CD4-positive, alpha-beta T cell treated with Interleukin-15 for 4 hours (primary cell): ENCODE data around the gene POU6F2.

Source experiments
- DNase-seq: peaks from one replicate; pipeline ENCODE4 v3.0.0-alpha.2; 2020; ENCODE audit warnings: low spot score

Gene POU6F2

DNA sequence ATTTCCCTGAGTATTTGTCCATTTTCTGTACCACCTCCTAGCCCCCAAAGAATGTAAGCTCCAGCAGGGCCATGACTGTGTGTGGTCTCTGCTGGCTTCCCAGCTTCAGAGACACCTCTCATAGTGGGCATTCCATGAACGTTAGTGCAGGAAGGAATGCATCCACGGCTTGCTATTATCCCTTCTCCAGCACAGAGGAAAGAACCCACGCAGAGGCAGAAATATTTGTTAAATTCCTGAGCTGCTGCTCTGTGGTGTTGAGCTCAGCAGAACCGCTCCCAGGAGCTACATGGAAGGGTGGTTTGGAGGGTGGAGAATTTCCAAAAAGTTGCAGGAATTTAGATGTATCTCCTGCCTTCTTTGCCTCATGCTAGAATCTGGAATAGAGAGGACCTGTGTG is 275.2 kb downstream of the POU6F2 start:
- no peak for DNase-seq

DNA sequence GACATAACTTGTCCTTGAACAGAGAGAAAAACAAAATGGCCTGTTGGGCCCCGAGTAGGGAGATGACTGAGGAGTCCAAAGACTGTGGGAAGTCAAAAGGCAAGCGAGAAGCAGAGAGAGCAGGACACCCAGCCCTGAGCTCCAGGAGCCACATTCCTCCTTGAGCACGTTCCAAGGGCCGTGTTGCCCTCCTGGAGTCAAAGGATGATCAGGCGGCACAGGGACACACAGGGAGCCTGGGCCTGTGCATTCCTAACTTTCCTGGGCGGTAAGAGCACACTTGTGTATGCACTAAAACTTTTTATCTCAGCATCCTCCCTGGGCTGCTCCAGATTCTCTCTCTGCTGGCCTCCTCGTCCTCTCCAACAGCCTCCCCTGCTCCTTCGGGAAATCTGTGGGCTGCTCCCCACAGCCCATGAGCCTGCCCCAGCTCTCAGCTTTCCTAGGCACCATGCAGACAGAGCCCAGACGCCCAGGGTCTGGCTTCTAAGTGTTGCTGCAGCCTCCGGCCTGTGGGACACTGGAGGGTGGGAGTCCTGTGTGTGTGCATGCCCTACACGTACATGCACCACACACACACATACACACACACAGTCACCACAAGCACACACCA is 281.8 kb downstream of the POU6F2 start:
- no peak for DNase-seq

DNA sequence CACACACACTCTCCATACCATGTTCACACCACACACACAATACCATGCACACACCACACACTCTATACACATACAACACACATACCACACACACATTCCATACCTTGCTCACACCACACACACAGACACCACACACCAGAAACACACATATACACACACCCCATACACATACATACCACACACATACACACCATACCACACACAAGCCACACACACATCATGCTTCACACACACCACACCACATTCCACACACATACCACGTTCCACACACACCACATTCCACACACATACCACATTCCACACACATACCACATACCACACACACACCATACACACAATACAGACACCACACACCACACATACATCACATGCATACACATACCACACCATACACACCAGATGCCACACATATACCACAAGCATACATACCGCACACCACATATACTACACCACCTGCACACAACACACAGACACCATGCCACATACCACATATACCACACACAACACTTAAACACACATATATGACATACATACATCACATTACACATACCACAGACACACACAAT is 282.7 kb downstream of the POU6F2 start:
- DNase-seq, result no peak

DNA sequence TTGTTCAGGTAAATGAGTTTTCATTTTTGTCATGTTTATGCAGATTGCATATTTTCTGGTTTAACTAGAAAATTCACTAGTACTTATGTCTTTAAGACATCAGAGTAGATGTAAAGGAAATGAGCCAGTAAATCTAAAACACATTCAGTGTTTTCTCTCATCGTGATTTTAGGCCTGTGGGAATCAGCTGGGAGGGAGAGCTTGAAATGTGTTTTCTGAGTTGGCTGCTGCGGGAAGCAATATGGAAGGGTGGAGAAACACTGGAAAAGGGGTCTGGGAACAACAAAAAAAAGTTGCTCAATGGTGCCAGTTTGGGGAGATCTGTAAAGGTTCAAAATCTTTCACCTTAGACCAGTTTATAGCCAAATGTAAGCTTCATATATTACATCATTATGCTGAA is 284.1 kb downstream of the POU6F2 start:
- DNase-seq, result no peak

DNA sequence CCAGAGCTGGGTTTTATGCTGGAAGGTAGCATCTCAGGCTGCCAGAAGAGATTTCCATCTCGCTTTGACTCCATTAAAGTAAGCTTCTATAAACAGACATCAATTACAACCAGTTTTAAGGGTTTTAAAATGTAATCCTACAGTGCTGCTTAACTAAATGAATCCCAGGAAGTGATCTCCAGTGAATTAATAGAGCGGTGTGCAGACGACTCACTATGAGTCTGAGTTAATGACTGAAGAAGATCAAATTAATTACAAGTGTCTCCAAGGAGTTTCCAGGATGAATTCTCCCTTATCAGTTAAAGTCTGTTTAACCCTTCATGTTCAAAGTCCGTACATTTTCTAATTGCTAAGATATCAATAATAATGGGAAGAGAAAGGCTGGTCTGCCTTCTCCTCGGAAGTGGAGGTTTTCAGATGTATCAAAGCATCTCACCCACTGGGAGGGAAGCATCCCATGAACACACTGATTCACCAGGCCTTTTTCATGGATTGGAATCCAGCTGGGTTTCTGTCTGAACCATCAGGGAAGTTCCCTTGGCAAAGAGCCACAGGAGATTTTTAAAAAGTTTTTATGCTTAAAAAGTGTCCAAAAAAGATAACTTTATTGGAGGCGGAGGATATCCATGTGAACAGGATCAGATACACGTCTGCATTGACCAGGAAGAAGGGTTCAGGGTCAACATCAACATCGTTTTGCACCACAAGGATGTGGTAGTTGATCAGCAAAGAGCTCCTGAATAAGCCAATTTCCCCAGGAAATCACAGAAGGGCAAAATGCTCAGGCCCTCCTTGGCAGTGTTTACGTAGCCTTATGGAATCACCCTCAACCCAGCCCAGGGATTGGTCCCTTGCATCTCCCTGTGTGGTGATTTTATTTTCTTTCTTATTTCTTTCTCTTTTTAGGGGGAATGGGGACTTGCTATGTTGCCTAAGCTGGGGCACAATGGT is 288.2 kb downstream of the POU6F2 start:
- no peak for DNase-seq

DNA sequence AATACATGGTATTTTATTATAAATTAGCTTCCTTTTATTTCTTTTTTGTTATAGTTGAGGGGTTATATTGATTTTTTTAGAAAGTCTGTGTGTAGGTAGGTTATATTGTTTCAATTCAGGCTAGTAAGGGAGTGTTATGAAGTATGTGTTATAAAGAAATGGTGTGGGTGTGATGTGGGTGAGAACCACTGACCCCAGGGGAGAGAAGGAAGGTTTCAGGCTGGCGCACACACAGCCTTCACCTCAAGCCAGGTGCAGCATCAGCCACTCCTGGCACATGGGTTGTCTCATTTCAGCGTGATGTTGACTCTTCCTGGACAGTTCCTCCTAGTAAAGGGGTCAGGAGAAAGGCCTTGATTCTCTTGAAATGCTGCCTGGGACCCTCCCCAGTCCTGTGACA is 291.3 kb downstream of the POU6F2 start:
- DNase-seq, result no peak

DNA sequence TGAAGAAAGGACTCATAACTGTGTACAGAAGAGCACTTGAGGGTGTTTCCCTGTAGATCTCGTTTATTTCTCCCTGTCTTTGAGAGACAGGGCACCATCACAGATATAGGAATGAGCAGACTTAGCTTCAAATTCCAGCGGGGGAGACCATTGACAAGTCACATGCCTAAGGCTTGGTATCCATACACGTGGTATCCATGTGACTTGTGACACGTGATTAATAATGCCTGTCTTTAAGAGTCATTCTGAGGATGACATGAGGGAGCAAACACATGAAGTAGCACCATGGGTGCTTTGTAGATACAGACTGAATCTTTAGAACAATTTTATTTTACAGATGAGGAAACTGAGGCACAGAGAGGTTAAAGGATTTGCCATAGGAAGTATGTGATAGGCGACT is 292.3 kb downstream of the POU6F2 start:
- no peak for DNase-seq

DNA sequence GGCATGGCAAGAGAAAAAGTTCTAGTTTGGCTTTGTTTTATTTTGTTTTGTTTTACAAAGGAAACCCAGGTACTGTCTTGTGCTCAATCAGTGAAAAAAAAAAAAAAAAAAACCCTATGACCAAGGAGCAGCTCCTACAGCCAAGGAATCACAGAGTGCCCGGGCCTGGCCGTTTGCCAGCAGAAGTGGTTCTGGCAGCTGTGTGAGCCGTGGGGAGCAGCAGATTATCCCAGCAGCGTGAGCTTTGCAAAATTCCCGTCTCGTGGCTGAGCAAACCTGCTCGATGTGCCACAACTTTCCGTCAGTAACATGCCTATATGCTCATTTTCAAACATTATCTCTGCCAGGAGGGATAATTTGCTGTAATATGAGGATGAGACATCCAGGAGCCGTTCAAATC is 293.7 kb downstream of the POU6F2 start:
- DNase-seq, result no peak

DNA sequence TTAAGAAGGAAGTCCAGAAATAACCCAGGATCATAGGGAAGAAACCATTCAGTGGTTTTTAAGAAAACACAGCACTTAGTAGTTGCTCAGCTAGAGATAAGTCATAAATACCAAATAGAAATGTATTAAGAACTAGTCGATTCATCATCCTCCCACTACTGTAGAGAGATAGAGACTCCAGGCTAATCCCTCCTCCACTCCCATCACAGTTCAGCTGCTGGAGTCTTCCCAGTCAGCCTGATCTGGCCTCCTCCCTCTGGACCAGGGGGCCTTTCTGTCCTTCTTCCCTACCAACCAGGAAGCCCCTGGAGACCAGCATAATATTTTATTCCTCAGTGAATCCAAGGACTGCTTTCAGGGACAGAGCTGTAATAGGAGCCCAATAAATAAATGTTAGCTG is 294.4 kb downstream of the POU6F2 start:
- DNase-seq, result no peak

DNA sequence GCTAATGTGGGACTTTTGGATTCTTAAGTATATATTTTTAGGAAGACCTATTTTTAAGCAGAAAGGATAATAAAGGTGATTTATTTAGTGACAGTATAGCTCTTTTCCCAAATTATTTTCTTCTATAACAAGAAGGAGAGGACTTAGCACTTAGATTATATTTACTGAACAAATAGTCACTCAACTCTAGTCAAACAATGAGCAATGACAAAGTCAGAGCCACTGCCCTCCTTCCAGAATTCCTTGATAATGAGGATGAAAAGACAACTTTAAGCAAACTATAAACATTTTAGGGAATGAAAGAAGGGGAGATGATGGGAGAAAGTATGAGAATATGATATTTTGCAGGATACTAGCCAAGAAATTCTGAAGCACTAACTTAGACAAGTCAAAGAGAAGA is 295.0 kb downstream of the POU6F2 start:
- DNase-seq, result no peak

DNA sequence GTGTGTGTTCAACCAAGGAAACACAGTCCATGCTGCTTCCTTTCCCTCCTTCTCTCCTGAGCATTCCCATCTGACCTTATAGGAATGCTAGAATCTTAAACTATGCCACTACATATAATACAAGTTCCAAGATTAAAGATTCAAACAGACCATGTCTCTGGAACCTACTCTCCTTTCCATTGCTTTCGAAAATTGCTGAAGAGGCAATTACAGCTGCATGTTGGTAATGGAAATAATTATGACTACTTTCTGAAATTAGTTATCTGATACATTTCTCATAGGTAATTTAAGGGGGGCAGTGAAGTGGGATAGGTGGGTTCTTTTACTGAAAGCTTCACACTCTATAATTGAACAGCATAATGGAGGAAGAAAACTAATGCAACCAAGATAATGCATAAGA is 302.6 kb downstream of the POU6F2 start:
- no peak for DNase-seq

DNA sequence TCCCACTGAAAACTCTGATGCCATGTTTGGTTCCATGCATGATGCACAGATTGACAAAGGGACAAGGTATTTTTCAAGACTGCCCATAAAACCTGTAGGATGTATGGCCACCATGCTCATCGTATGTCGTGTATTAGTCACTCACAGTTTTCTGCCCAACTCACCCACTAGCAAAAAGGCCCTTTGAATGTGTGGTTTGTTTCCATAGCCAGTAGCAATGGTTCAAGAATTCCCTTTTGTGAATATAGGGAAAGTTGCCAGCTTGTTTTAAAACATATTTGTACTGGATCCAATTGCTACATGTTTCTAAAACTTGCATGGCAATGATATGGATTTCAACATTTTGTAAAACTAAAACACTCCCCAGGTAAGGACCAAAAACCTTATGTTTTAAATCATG is 307.5 kb downstream of the POU6F2 start:
- no peak for DNase-seq

DNA sequence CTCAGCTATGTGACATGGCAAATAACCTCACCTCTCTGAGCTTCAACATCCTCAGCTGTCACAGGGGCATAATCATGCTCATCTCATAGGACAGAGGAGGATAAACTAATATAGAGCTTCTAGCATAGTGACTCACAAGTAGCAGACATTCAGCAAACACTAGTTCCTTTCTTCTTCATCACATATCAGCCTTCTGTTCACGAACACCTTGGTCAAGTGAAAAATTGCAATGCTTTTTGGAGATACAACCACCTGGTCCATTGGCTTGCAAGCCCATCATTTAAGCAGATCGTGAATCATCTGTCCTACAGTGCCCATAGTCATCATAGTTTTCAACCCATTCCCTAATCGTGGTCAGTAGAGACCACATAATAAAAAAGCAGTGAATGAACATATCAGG is 310.6 kb downstream of the POU6F2 start:
- no peak for DNase-seq

DNA sequence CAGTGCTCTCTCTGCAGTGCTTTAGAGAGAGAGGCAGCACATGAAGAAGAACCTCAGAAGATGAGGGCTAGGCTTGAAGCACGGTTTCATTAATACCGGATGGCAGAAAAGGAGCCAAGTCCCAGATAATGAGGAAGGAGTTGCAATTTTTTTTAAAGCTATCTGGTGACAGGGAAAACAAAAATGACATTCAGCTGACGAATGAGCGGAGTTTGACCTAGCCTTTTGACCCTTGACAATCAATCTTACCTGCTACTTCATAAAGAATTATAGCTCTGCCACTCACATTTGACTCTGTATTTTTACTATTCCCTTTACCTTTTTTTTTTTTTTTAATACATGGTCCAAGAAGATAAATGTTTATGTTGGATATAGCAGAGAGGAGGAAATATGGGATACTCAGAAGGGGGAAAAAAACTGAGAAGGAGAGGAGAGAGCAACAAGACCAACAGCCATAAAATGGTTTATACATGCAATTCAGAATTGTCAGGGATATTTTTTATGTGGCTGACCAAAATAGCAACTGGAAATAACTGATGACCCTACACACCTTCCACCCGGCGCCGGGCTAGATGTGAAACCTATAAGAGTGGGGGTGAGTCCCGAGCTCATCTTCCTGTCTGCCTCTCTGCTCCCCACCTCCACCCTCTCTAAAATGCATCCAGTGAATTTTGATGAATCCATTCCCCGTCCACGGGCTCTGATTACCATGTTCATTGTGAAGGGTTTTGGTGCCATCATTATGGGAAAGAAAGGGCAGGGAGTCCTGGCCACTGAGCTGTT is 314.1 kb downstream of the POU6F2 start:
- DNase-seq, result no peak

DNA sequence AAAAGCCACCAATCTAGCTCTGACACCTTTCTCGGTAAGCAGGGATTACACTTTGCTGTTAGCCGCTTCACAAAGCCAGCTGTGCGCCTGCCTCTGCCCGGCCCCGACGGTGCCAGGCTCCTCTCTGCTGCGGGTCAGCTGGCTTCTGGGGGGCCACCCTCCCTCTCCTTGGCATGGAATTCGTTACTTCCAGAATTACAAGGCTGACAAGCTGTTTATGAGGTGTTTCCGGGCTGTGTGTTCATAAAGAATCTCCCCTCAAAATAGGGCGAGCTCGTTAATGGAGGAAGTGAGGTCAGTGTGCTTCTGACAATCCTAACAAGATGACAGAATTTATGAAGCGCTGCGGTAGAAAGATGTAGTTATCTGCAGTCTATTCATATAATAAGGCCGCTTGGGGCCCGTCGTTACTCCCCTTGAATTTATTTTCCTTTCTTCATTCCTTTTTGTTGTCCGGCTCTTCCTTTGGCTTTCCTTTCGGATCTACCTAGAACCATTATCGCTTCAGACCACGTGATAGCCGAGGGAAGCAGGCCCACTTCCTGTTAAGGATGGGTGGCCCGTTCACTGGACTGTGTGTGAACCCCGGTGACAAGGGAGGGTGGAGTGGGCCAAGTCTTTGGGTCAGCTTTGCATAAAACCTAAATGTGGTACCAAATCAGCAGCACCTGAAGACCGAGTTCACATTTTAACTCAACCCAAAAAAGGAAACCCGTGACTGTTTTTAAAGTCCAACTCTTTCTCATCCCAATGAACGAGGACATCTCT is 315.5 kb downstream of the POU6F2 start:
- no peak for DNase-seq

DNA sequence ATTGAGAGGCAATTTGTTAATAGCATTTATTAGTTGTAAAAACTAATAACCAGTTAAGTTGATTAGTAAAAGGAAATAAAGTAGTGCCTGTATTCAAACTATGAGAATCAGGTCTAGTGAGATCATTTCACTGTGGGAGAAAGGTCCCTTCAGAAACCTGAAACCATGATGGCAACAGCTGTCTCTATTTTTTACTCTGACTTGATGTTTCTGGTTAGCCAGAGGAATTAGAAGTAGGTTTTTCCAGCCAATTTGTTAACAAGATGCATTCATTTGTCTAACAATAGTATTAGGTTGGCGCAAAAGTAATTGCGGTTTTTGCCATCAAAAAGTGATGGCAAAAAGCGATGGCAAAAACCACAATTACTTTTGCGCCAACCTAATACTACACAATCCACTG is 316.3 kb downstream of the POU6F2 start:
- DNase-seq, result no peak

DNA sequence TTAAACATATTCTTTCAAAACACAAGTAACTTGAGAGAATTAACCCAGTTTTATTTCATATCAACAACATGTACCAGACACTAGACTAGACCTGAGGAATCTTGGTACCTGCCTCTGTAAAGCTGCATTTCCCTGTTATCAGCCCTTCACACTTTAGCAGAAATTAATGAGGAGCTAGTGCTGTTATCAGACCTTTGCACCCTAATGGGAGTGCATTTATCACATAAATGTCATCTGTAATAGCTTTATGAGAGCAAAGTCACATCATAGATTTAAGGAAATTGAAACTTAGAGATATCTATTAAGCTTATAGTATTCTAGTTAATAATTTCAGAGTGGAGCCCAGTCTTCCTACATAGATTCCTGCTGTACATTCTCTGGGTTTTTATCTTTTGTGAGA is 318.1 kb downstream of the POU6F2 start:
- DNase-seq, result no peak

DNA sequence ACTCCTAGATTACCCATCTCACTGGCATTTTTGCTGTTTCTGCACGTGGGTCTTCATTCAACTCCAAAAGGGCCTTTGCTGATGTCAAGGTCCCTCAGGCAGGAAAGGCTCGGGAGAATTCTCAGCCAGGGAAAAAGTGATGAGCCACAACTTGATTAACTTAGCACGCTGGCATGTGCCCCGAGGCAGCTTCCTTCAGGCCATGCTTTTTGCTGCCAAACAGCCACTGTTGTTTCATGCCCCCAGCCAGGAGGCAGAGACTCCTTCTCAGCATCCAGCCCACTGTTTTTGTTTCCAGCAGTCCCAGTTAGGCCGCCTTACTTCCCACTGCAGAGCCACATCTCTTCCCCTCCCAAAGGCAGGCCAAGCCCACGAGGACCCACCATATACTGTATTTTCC is 322.0 kb downstream of the POU6F2 start:
- no peak for DNase-seq

DNA sequence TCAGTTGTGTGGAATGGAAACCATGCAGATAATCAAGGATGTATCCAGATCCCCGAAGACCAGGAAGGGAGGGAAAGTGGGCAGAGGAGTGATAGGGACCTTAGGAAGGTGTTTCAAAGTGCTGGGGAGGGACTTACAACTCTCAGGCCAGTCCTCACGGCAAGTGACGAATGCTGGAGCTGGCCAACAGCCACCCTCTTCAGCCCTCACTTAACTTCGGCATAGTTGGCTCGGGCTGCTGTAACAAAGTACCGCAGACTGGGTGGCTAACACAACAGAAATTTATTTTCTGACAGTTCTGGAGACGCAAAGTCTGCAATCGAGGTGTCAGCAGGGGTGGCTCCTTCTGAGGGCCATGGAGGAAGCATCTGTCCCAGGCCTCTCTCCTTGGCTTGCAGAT is 322.6 kb downstream of the POU6F2 start:
- no peak for DNase-seq

DNA sequence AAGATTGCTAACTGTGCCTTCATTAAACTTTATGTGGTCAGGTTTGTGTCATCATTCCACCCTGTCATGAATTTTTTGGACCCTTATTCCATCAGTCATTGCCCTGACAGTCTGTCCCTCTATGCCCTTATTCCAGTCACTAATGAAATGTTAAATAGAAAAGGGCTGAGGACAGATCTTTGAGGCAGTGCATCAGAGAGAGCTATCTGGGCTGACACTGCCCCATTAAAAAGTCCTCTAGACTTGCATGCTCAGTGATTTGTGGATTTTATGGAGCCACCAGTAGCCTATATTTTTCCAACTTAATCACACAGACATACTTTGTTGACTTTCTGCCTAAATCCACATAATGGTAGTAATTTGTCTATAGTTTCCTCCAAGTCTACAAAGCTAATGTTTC is 323.8 kb downstream of the POU6F2 start:
- DNase-seq, result no peak

DNA sequence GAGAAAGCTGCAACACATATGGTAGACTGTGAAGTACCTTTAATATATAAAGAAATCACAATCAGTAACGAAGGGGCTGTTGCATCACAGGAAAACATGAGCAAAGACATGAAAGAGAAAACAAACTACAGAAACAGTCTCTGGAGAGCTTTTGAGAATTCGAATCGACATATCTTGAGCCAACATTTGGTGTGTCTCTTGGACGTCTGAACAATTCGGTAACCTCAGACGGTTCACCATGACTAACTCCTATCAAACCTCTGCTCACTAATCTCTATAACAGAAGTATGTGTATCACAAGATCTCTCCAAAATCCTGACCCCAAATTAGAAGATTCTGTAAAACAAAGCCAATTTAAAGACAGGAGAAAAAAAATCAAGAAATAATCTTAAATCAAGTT is 326.5 kb downstream of the POU6F2 start:
- no peak for DNase-seq
